H1 (cell line): ENCODE data around the gene LCMT1. TPM values are rescaled to one million over a fixed set of nuclear protein-coding genes. Genes with fewer than 3 reads are reported as not detected.

ENCODE experiments used
- CHD1 ChIP-seq: IDR thresholded peaks from 2 replicates; pipeline ENCODE4 v1.6.1; 2012; ENCODE audit warnings: low read depth, low read length, improper control_type of control experiment
- POLR2A ChIP-seq, 2 experiments: IDR thresholded peaks; 1 replicate in 1 of 2; 2 replicates in 1 of 2; pipeline ENCODE4 v1.6.1; 2011; ENCODE audit warnings: low read depth in 2 of 2, low read length in 2 of 2, mild to moderate bottlenecking in 2 of 2; ENCODE audit errors: control extremely low read depth in 1 of 2
- polyA plus RNA-seq, 7 experiments: library from polyadenylated mRNA; depleted of rRNA in 3 of 7; stranded (reverse) in 5 of 7; unstranded in 2 of 7; fragments of >200 nt in 5 of 7; fragments of 200-250 nt in 2 of 7; gene quantifications; 1 replicate in 5 of 7; 2 replicates in 1 of 7; 4 replicates in 1 of 7; pipeline versions ENCODE4 v1.2.1 to v1.2.3, GENCODE V29; 2011 to 2013; ENCODE audit warnings: missing spikeins in 2 of 7, mixed read lengths in 2 of 7
- total RNA-seq: library from RNA; stranded (reverse); fragmentation: NEBNext Ultra II Directional; extraction: Animal tissue kit (Norgen Biotek cat#: 25700); gene quantifications from 2 replicates; pipeline ENCODE4 v1.2.1, GENCODE V29; 2021
- TF ChIP-seq, protein P1 (sequence below): IDR thresholded peaks from 2 replicates; pipeline ENCODE4 v1.6.1; 2012; ENCODE audit warnings: inconsistent platforms

LCMT1 gene
- total and polyA plus RNA-seq, 2 of the 8 experiments (the other 6 are each of a cell fraction or from before 2014, with no cell fraction given): 61.0 to 80.8 TPM

GRCh38 chr16:25217921-25218320 is 106.4 kb downstream of the LCMT1 start (continued):
- TF ChIP-seq, protein P1, sequence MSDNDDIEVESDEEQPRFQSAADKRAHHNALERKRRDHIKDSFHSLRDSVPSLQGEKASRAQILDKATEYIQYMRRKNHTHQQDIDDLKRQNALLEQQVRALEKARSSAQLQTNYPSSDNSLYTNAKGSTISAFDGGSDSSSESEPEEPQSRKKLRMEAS: no peak
- TF ChIP-seq POLR2A (IDR thresholded peaks at IDR 0.05; ENCODE audit: control extremely low read depth in 1 of 2, low read depth in 2 of 2, low read length in 2 of 2) (no peak), CHD1 (no peak)
- TF ChIP-seq, all 59 proteins: peak for 0
